ENCODE data around the gene TSPAN32.
"Not testable (repeated sequence)": the region's sequence is repeated elsewhere in the genome, so short reads cannot be mapped to it uniquely, and the experiment has no call there.

TSPAN32 gene

GRCh38 chr11:2316169-2316962 lies 14.6 kb downstream of the TSPAN32 start:
- DNase-seq (ENCODE audit: low read depth): no peak

DNA sequence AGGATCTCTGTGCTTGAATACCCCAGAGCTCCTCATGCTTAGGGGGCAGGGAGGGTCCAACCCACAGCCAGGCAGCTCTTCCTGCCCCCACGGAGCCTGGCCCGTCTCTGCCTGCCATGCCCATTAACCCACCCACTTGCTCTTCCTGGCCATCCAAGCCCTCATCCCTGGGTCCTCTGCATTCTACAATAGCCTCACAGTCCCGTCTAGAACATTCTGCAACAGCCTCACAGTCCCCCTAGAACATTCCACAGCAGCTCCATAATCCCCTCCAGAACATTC lies 15.1 kb downstream of the TSPAN32 start:
- no peak for DNase-seq (ENCODE audit: low read depth)

DNA sequence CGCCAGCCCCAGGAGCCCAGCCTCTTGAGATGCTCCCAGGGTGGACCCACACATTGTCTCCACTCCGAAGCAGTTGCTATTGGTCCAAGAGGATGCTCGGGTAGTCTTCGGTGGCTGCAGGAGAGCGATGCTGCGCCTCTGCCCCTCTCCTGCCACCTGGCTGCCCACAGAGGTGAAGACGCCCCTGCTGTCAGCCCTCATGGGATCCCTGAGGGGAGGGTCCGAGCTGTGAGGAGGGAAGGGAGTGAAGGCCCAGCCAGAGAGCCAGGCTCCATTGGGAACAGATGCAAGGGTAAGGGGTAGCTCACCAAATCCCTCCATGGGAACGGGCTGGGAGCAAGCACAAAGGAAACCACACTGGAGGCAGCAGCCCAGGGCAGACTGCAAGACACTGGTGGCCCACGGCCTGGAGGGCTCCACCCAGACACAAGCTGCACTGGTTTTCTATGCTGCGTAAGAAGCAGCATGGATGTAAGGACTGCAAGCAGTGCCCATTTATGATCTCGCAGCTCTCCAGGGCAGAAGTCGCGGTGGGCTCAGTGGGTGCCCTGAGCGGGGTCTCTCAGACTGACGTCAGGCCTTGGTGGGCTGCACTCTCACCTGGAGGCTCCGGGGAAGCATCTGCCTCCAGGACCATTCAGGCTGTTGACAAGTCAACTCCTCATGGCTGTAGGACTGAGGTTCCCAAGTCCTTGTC lies 15.7 kb downstream of the TSPAN32 start:
- no peak for DNase-seq (ENCODE audit: low read depth)

DNA sequence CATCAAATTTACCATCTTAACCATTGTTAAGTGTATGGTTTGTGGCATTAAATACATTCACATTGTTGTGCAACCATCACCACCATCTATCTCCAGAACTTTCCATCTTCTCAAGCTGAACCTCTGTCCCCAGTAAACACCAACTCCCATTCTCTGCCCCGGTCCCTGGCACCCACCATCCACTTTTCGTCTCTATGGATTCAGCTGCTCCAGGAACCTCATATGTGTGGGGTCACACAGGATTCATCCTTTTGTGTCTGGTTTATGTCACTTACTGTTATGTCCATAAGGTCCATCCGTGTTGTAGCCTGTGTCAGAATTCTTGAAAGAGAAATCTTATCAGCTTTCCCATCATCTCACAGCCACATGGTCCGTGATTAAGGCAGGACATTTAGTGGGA lies 16.3 kb downstream of the TSPAN32 start:
- no peak for DNase-seq (ENCODE audit: low read depth)

DNA sequence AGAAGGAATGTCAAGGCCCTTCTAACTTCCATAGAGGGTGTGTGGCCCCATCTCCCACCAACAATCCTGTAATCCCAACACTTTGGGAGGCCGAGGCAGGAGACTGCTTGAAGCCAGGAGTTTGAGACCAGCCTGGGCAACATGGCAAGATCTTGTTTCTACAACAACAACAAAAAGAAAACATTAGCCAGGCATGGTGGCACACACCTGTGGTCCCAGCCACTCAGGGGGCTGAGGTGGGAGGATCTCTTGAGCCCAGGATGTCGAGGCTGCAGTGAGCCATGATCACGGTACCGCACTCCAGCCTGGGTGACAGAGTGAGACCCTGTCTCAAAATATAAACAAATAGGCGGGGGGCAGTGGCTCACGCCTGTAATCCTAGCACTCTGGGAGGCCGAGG lies 16.9 kb downstream of the TSPAN32 start:
- DNase-seq (ENCODE audit: low read depth): no peak

DNA sequence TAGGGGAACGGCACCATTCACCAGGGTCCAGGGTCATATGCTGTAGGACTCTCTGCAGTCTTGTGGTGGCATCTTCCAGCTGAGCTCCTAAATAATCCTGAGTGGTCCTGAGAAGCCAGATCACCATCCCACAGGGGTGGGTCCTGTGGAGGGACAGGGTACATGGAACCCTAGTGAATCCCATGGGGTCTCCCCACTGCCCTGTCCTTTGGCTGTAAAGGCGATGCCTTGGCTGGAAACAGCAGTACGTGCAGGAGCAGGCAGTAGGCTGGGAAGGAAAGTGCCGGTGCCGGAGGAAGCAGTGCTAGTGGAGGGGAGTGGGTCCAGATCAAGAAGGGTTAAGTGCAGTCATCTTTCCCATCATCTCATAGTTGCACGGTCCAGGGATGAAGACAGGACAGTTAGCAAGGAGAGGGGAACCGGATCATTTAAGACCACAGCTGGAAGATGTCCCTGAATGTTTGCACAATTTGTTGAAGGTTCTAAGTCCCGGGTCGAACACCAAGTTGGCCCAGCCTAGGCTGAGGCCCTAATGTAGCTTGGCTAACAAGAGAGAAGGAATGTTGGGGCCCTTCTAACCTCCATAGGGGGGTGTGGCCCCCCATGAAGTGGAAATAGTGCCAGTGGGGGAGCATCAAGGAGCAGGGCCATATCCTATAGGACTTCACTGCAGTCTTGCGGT lies 18.1 kb downstream of the TSPAN32 start:
- DNase-seq (ENCODE audit: low read depth): no peak

DNA sequence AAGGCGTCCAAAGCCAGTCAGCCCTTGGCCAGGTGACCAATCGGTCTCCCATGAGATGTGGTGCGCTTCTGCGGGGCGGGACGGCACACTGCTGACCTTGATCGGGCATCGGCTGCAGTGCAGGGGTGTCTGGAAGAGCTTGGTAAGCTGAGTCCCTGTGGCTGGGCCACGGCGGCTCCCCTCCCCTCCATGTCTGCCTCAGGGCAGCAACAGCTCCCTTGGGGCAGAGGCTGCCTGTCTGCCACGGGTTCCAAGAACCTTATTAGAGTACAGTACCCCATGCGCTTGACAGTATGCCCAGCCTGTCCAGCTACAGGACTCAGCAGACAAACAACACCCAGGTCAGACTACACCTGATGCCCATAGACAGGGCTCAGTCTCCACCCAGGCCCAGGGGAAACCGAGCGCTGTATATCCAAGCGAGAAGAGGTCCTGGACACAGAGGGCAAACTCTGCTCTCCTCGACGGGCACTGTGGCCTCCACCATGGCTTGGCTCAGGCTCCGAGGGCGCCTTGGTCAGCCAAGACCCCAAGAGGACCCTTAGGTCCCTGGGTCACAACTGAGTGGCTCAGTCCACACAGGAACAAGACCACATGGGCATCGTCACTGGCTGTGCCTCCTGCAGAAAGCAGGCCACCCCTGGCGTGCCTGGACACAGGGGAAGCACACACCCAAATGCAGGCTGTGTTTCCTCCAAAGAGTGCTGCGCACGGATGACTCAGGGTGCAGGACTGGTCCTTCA lies 18.9 kb downstream of the TSPAN32 start:
- no peak for DNase-seq (ENCODE audit: low read depth)

- no peak for DNase-seq (ENCODE audit: low read depth)
These were observed 19.5 kb downstream of the TSPAN32 start for GRCh38 chr11:2321311-2321683.

DNA sequence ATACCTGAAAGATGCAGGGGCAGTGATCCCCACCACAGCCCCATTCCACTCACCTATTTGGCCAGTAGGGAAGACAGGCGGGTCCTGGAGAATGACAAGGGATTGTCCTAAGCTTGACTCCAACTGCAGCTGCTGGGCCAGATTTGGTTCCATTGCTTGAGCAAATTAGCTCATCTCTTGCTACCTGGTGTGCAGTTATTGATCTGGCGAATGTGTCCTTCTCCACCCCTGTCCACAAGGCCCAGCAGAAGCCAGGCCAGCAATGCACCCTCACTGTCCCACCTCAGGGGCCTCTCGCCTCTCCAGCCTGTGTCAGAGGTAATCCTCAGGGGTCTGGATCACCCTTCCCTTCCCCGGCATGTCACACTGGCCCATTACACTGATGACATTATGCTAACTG lies 23.3 kb downstream of the TSPAN32 start:
- DNase-seq (ENCODE audit: low read depth): no peak

DNA sequence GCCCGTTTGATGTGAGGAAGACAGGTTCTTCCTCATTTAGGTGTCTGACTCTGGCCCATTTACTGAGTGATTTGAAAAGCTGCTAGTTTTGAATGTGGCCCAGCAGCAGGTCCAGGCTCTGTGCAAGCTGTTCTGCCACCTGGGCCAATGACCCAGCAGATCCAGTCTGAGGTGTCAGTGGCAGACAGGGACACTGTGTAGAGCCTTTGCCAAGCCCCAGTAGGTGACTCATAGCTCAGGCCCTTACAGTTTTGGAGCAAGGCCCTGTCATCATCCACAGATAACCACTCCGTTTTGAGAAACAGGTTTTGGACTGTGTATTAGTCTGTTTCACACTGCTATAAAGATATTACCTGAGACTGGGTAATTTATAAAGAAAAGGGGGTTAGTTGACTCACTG lies 23.9 kb downstream of the TSPAN32 start:
- DNase-seq (ENCODE audit: low read depth): no peak

GRCh38 chr11:2327032-2327431 lies 25.2 kb downstream of the TSPAN32 start:
- DNase-seq (ENCODE audit: low read depth): no peak

DNA sequence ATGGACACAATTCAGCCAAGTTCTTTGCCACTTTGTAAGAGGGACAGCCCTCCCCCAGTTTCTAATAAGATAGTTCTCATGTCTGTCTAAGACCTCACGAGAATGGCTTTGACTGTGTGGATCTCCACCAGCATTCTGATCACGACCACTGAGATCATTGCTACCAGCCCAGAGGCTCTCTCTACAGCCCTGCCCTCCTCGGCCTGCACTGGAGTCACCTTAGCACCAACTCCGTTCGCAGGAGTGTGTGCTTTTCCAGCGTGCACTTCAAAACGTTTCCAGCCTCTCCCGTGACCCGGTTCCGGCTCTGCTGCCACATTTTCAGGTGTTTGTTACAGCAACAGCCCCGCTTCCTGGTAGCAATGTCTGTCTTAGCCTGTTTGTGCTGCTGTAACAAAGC lies 26.2 kb downstream of the TSPAN32 start:
- DNase-seq (ENCODE audit: low read depth): no peak

- no peak for DNase-seq (ENCODE audit: low read depth)
These were observed 27.0 kb downstream of the TSPAN32 start for GRCh38 chr11:2328656-2329354.

- no peak for DNase-seq (ENCODE audit: low read depth)
These were observed 27.7 kb downstream of the TSPAN32 start for GRCh38 chr11:2329551-2329950.

- DNase-seq (ENCODE audit: low read depth): no peak
These were observed 28.9 kb downstream of the TSPAN32 start for GRCh38 chr11:2330696-2331095.

DNA sequence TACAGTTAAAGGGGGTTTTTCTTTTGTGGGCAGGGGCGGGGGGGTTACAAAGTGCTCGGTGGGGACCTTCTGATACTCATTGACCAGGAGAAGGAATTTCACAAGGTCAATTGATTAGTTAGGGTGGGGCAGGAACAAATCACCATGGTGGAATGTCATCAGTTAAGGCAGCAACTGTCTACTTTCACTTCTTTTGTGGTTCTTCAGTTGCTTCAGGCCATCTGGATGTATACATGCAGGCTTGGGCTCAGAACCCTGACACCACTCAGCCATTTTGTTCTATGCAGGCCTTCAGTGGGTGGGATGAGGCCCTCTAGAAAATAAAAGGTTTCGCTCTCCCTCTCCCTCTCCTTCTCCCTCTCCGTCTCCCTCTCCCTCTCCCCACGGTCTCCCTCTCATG lies 29.6 kb downstream of the TSPAN32 start:
- no peak for DNase-seq (ENCODE audit: low read depth)

GRCh38 chr11:2332569-2332968 lies 30.8 kb downstream of the TSPAN32 start:
- DNase-seq (ENCODE audit: low read depth): not testable (repeated sequence)

- DNase-seq (ENCODE audit: low read depth): not testable (repeated sequence)
These were observed 31.8 kb downstream of the TSPAN32 start for GRCh38 chr11:2333486-2334205.

GRCh38 chr11:2335286-2335685 lies 33.5 kb downstream of the TSPAN32 start:
- not testable (repeated sequence) for DNase-seq (ENCODE audit: low read depth)

DNA sequence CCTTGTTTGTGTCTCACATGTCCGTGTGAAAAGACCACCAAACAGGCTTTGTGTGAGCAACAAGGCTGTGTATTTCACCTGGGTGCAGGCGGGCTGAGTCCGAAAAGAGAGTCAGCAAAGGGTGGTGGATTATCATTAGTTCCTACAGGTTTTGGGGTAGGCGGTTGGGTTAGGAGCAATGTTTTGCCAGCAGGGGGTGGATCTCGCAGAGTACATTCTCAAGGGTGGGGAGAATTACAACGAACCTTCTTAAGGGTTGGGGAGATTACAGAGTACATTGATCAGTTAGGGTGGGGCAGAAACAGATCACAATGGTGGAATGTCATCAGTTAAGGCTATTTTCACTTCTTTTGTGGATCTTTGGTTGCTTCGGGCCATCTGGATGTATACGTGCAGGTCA lies 36.9 kb downstream of the TSPAN32 start:
- DNase-seq (ENCODE audit: low read depth): not testable (repeated sequence)

- no peak for DNase-seq (ENCODE audit: low read depth)
These were observed 40.7 kb downstream of the TSPAN32 start for GRCh38 chr11:2342557-2342956.

All from GM04504 (cell line).